Sigmoid colon (tissue), 7 donors: ENCODE results near the gene MEGF11. TPM values are rescaled to one million over a fixed set of nuclear protein-coding genes. Genes with fewer than 3 reads are reported as not detected.

Experiments used
- DNase-seq: peaks from one replicate; pipeline ENCODE4 v3.0.0-alpha.2; 2019
- H3K27ac ChIP-seq, 4 donors: fragments of 200-600 bp; sonication (generic); one replicate each; pipeline ENCODE4 v1.5.1; 2016 to 2019; ENCODE audit warnings: mild to moderate bottlenecking in 1 of 4
- H3K27me3 ChIP-seq, 3 donors: fragments of 200-600 bp; sonication (generic); one replicate each; pipeline ENCODE4 v1.5.1; 2019; ENCODE audit warnings: mild to moderate bottlenecking in 1 of 3
- H3K36me3 ChIP-seq, 4 donors: fragments of 200-600 bp; sonication (generic); one replicate each; pipeline ENCODE4 v1.5.1; 2016 to 2019
- H3K4me1 ChIP-seq, 4 donors: fragments of 200-600 bp; sonication (generic); one replicate each; pipeline ENCODE4 v1.5.1; 2017 to 2019
- H3K4me3 ChIP-seq, 4 donors: fragments of 200-600 bp; sonication (generic); one replicate each; pipeline ENCODE4 v1.5.1; 2017 to 2019; ENCODE audit warnings: mild to moderate bottlenecking in 2 of 4, moderate library complexity in 1 of 4
- H3K9me3 ChIP-seq, 4 donors: fragments of 200-600 bp in 3 of 4; sonication (generic) in 3 of 4; one replicate each; pipeline versions ENCODE4 v1.5.1 to v1.6.1; 2013 to 2019
- CTCF ChIP-seq, 4 experiments: fragments of 450-650 bp in 3 of 4; fragments of 200-600 bp in 1 of 4; IDR thresholded peaks; one replicate each; pipeline ENCODE4 v1.5.1; 2016 to 2019; ENCODE audit warnings: antibody characterized with exemption in 4 of 4, mild to moderate bottlenecking in 3 of 4, moderate library complexity in 2 of 4
- EP300 ChIP-seq, 4 donors: sonication (generic); formaldehyde crosslinking; IDR thresholded peaks; one replicate each; pipeline ENCODE4 v1.6.1; 2017; ENCODE audit warnings: antibody characterized with exemption in 4 of 4
- POLR2A ChIP-seq, 2 donors: fragments of 450-650 bp; IDR thresholded peaks; one replicate each; pipeline ENCODE4 v1.6.1; 2016; ENCODE audit warnings: antibody characterized with exemption in 2 of 2, mild to moderate bottlenecking in 2 of 2, moderate library complexity in 2 of 2
- POLR2AphosphoS5 ChIP-seq, 4 donors: sonication (generic); formaldehyde crosslinking; IDR thresholded peaks; one replicate each; pipeline ENCODE4 v1.6.1; 2017; ENCODE audit warnings: antibody characterized with exemption in 4 of 4
- WGBS, 2 donors: extraction: QIAGEN DNeasy Blood & Tissue Kit; methylation state at CpG; one replicate each; pipeline ENCODE4 v1.1.7; 2013; 5-methylcytosine and 5-hydroxymethylcytosine counted together
- intact Hi-C: fragments of 100-400 bp; cut with DNase I; formaldehyde crosslinking; loops from one replicate; pipeline ENCODE4 v1.15.1; 2023
- polyA plus RNA-seq, 3 donors: library from polyadenylated mRNA; stranded (reverse); fragments of 200-250 nt; gene quantifications; one replicate each; pipeline ENCODE4 v1.2.3, GENCODE V29; 2013
- total RNA-seq, 4 donors: library from RNA; depleted of rRNA; stranded (reverse); fragments of >200 nt; gene quantifications; one replicate each; pipeline ENCODE4 v1.1.0, GENCODE V29; 2016
- donor health status: healthy with polysubstance abuse.
- donor health status: Bipolar disorder and iron deficiency.
- donor health status: healthy.

MEGF11 gene
- total and polyA plus RNA-seq, 7 donors: 0.04 TPM; not detected in 6

GRCh38 chr15:65987100-65987499 lies 266.4 kb downstream of the MEGF11 start:
- no peak overlapping the region for H3K27ac ChIP-seq
- 40 to 69% methylated on average over 5 of the region's 5 CpGs for WGBS, 2 donors
- no peaks in the 10 kb centered on the region for H3K36me3 ChIP-seq
- no peak for DNase-seq
- TF ChIP-seq CTCF (IDR thresholded peaks at IDR 0.05) (no peak), POLR2A (IDR thresholded peaks at IDR 0.05) (no peak), EP300 (IDR thresholded peaks at IDR 0.05) (no peak), POLR2AphosphoS5 (IDR thresholded peaks at IDR 0.05) (no peak)
- no peak overlapping the region for H3K4me3 ChIP-seq
- intact Hi-C loops: no loop called here
- no peaks in the 10 kb centered on the region for H3K9me3 ChIP-seq
- H3K4me1 ChIP-seq: peaks cover 0 to 5% (median 4%) of the 10 kb centered on the region in 4 donors
- H3K27me3 ChIP-seq: peaks cover 7 to 60% (median 8%) of the 10 kb centered on the region in 3 donors

- TF ChIP-seq EP300 (IDR thresholded peaks at IDR 0.05): no peak
- TF ChIP-seq POLR2AphosphoS5 (IDR thresholded peaks at IDR 0.05): no peak
- TF ChIP-seq CTCF (IDR thresholded peaks at IDR 0.05): no peak
- TF ChIP-seq POLR2A (IDR thresholded peaks at IDR 0.05): no peak
- Histone ChIP-seq H3K27ac (no peak overlapping the region), H3K36me3 (no peaks in the 10 kb centered on the region), H3K4me1 (peaks cover 0 to 10% (median 6%) of the 10 kb centered on the region in 4 donors), H3K27me3 (peaks cover 9 to 67% (median 15%) of the 10 kb centered on the region in 3 donors), H3K4me3 (no peak overlapping the region), H3K9me3 (no peaks in the 10 kb centered on the region)
- 55 to 60% methylated on average over 2 of the region's 2 CpGs for WGBS, 2 donors
- intact Hi-C loops: no loop called here
- no peak for DNase-seq
Observed at GRCh38 chr15:65986416-65986815, 267.1 kb downstream of the MEGF11 start.

GRCh38 chr15:65985387-65985786 lies 268.2 kb downstream of the MEGF11 start:
- peaks cover 0 to 10% (median 6%) of the 10 kb centered on the region in 4 donors for H3K4me1 ChIP-seq
- TF ChIP-seq EP300 (IDR thresholded peaks at IDR 0.05): no peak
- no peak for TF ChIP-seq POLR2A (IDR thresholded peaks at IDR 0.05)
- no peak for TF ChIP-seq CTCF (IDR thresholded peaks at IDR 0.05)
- TF ChIP-seq POLR2AphosphoS5 (IDR thresholded peaks at IDR 0.05): no peak
- no peak overlapping the region for H3K4me3 ChIP-seq
- DNase-seq: no peak
- no peaks in the 10 kb centered on the region for H3K9me3 ChIP-seq
- peaks cover 9 to 72% (median 18%) of the 10 kb centered on the region in 3 donors for H3K27me3 ChIP-seq
- no peak overlapping the region for H3K27ac ChIP-seq
- 14 to 59% methylated on average over 5 of the region's 5 CpGs for WGBS, 2 donors
- intact Hi-C loops: no loop called here
- H3K36me3 ChIP-seq: no peaks in the 10 kb centered on the region

GRCh38 chr15:65982627-65983322 lies 270.8 kb downstream of the MEGF11 start:
- no peak overlapping the region for H3K4me3 ChIP-seq
- TF ChIP-seq CTCF (IDR thresholded peaks at IDR 0.05) (no peak), POLR2A (IDR thresholded peaks at IDR 0.05) (no peak), POLR2AphosphoS5 (IDR thresholded peaks at IDR 0.05) (no peak), EP300 (IDR thresholded peaks at IDR 0.05) (no peak)
- 28 to 49% methylated on average over 9 of the region's 9 CpGs for WGBS, 2 donors
- peaks cover 0 to 10% (median 6%) of the 10 kb centered on the region in 4 donors for H3K4me1 ChIP-seq
- H3K27me3 ChIP-seq: peaks cover 9 to 60% (median 18%) of the 10 kb centered on the region in 3 donors
- no peaks in the 10 kb centered on the region for H3K9me3 ChIP-seq
- no peaks in the 10 kb centered on the region for H3K36me3 ChIP-seq
- intact Hi-C loops: no loop called here
- H3K27ac ChIP-seq: no peak overlapping the region
- no peak for DNase-seq
